Muscle of leg (tissue), 11 donors: Measurements from ENCODE around the gene MRTFA. TPM values are rescaled to one million over a fixed set of nuclear protein-coding genes. Genes with fewer than 3 reads are reported as not detected.
A peak's percentile ranks its signal among the peaks of the same experiment; 100 is the strongest.

Experiments
- DNase-seq: peaks from one replicate; pipeline ENCODE4 v3.0.0; 2013
- H3K27ac ChIP-seq: one replicate; pipeline ENCODE4 v1.5.1; 2013; ENCODE audit warnings: mild to moderate bottlenecking, low read length, control low read depth
- H3K27me3 ChIP-seq: one replicate; pipeline ENCODE4 v1.6.1; 2013; ENCODE audit warnings: low read length; ENCODE audit not compliant: control insufficient read depth, insufficient read depth
- H3K36me3 ChIP-seq: one replicate; pipeline ENCODE4 v1.6.1; 2013; ENCODE audit warnings: low read length; ENCODE audit not compliant: control insufficient read depth, insufficient read depth
- H3K4me1 ChIP-seq: one replicate; pipeline ENCODE4 v1.6.1; 2013; ENCODE audit warnings: low read length; ENCODE audit not compliant: control insufficient read depth, insufficient read depth
- H3K4me3 ChIP-seq: one replicate; pipeline ENCODE4 v1.5.1; 2013; ENCODE audit warnings: low read length, control low read depth
- H3K9me3 ChIP-seq: replicated peaks from 2 replicates; pipeline ENCODE4 v1.6.1; 2013; ENCODE audit warnings: low read depth, low read length; ENCODE audit not compliant: control insufficient read depth
- WGBS: methylation state at CpG from one replicate; pipeline ENCODE4 v1.1.5; 2013; ENCODE audit warnings: missing lambda C conversion rate; ENCODE audit not compliant: insufficient coverage; 5-methylcytosine and 5-hydroxymethylcytosine counted together
- polyA plus RNA-seq, 8 donors: library from polyadenylated mRNA; unstranded; fragments of 120-200 nt; gene quantifications; one replicate each; pipeline versions ENCODE4 v1.2.1 to v1.2.3, GENCODE V29; 2013; ENCODE audit warnings: inconsistent platforms in 1 of 8, low replicate concordance in 1 of 8; ENCODE audit not compliant: insufficient read length in 8 of 8, insufficient read depth in 1 of 8
- total RNA-seq: library from RNA; stranded (reverse); fragments of 120-200 nt; gene quantifications from one replicate; pipeline ENCODE4 v1.2.4, GENCODE V29; 2013

The MRTFA gene
- total and polyA plus RNA-seq, 9 donors, result 19.0 to 35.7 (median 29.5) TPM

- Histone ChIP-seq H3K27ac (no peak overlapping the region), H3K27me3 (no peaks in the 10 kb centered on the region), H3K4me3 (no peak overlapping the region), H3K4me1 (peaks cover 19% of the 10 kb centered on the region), H3K9me3 (no peaks in the 10 kb centered on the region), H3K36me3 (peaks cover 74% of the 10 kb centered on the region)
- DNase-seq, result no peak
- 76% methylated on average over 7 of the region's 7 CpGs for WGBS
Measured at GRCh38 chr22:40403651-40404050, 232.9 kb downstream of the MRTFA start.

DNA sequence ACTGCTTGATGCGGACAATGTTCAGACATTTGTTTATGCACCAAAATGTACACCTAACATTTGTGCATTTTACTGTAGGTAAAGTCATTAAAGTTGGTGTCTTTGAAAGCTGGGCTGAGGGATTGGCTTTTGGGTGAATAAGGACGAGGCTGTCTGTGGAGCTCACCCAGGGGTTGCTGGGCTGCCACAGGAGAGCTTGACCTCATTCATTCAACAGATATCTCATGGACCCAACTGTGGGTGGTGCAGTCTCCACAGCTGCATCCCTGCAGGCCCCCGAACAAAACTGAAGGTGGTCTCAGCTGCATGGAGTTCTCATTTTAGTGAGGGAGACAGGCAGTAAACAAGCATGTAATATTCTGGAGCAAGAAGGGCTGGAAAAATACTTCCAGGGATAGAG lies 233.4 kb downstream of the MRTFA start:
- Histone ChIP-seq H3K27ac (no peak overlapping the region), H3K27me3 (no peaks in the 10 kb centered on the region), H3K9me3 (no peaks in the 10 kb centered on the region), H3K4me3 (no peak overlapping the region), H3K36me3 (peaks cover 69% of the 10 kb centered on the region), H3K4me1 (peaks cover 21% of the 10 kb centered on the region)
- no peak for DNase-seq
- 33% methylated on average over 1 of the region's 3 CpGs for WGBS

DNA sequence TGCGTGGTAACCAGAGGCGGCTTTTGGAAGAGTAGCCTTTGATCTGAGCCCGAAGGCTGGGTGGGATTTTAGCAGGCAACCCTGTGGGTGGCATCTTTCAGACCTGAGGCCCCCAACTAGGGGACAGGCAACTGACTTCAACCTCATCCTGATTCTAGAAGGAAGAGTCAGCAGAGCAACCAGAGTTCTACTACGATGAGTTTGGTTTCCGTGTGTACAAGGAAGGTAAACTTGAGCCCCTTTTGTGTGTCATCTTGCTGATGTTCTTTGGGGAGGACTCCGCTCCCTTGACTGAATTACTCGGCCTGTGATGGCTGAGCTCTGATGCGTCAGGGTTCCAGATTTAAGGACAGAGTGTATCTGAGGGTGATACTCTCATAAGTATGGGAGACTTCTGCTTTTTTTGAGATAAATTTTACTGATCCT lies 234.5 kb downstream of the MRTFA start:
- no peaks in the 10 kb centered on the region for H3K27me3 ChIP-seq
- peaks cover 57% of the 10 kb centered on the region for H3K36me3 ChIP-seq
- no peaks in the 10 kb centered on the region for H3K9me3 ChIP-seq
- WGBS, result no CpG with 5 or more reads among the region's 8 CpGs
- peaks cover 28% of the 10 kb centered on the region for H3K4me1 ChIP-seq
- no peak overlapping the region for H3K4me3 ChIP-seq
- no peak overlapping the region for H3K27ac ChIP-seq
- DNase-seq, result no peak

DNA sequence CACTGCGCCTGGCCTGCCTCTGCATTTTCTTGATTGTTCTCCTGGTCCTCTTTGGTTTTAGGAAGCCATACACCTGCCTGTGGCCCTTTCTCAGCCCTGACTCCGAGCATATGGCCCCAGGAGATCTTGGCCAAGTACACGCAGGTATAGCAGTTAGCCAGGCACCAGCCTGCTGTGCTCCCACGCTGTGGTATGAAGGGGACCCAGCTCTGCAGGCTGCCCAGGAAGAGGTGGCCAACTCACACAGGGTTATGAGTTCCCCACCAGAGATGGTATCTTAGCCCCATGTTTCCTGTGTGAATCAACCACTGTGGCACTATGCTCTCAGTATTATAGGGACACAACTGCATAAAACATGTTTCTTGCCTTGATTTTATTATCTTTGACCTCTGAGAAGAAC lies 235.0 kb downstream of the MRTFA start:
- Histone ChIP-seq H3K4me1 (peaks cover 32% of the 10 kb centered on the region), H3K27ac (no peak overlapping the region), H3K9me3 (no peaks in the 10 kb centered on the region), H3K4me3 (no peak overlapping the region), H3K27me3 (no peaks in the 10 kb centered on the region), H3K36me3 (peaks cover 53% of the 10 kb centered on the region)
- 96% methylated on average over 4 of the region's 4 CpGs for WGBS
- no peak for DNase-seq

- Histone ChIP-seq H3K4me1 (peaks cover 32% of the 10 kb centered on the region), H3K36me3 (peaks cover 41% of the 10 kb centered on the region), H3K9me3 (no peaks in the 10 kb centered on the region), H3K27ac (peak overlapping the region; percentile 4), H3K27me3 (no peaks in the 10 kb centered on the region), H3K4me3 (no peak overlapping the region)
- WGBS, result 95% methylated on average over 11 of the region's 15 CpGs
- DNase-seq, result peak; percentile 19
Measured at GRCh38 chr22:40400159-40400558, 236.4 kb downstream of the MRTFA start.

- H3K27ac ChIP-seq, result peak overlapping the region; percentile 4
- peak; percentile 20 for DNase-seq
- H3K27me3 ChIP-seq, result no peaks in the 10 kb centered on the region
- WGBS, result 89% methylated on average over 1 of the region's 2 CpGs
- H3K9me3 ChIP-seq, result no peaks in the 10 kb centered on the region
- peaks cover 36% of the 10 kb centered on the region for H3K36me3 ChIP-seq
- H3K4me3 ChIP-seq, result no peak overlapping the region
- H3K4me1 ChIP-seq, result peaks cover 29% of the 10 kb centered on the region
Measured at GRCh38 chr22:40399621-40400020, 236.9 kb downstream of the MRTFA start.

- peak overlapping the region; percentile 79 for H3K27ac ChIP-seq
- H3K4me1 ChIP-seq, result peaks cover 32% of the 10 kb centered on the region
- H3K4me3 ChIP-seq, result no peak overlapping the region
- WGBS, result 20% methylated on average over 1 of the region's 1 CpG
- no peak for DNase-seq
- H3K36me3 ChIP-seq, result peaks cover 17% of the 10 kb centered on the region
- H3K27me3 ChIP-seq, result no peaks in the 10 kb centered on the region
- no peaks in the 10 kb centered on the region for H3K9me3 ChIP-seq
Measured at GRCh38 chr22:40397396-40397795, 239.1 kb downstream of the MRTFA start.

- WGBS, result no CpG with 5 or more reads among the region's 4 CpGs
- peak; percentile 72 for DNase-seq
- H3K4me3 ChIP-seq, result no peak overlapping the region
- H3K4me1 ChIP-seq, result peaks cover 32% of the 10 kb centered on the region
- no peaks in the 10 kb centered on the region for H3K27me3 ChIP-seq
- H3K27ac ChIP-seq, result peak overlapping the region; percentile 79
- H3K36me3 ChIP-seq, result peaks cover 13% of the 10 kb centered on the region
- H3K9me3 ChIP-seq, result no peaks in the 10 kb centered on the region
Measured at GRCh38 chr22:40396882-40397281, 239.6 kb downstream of the MRTFA start.

DNA sequence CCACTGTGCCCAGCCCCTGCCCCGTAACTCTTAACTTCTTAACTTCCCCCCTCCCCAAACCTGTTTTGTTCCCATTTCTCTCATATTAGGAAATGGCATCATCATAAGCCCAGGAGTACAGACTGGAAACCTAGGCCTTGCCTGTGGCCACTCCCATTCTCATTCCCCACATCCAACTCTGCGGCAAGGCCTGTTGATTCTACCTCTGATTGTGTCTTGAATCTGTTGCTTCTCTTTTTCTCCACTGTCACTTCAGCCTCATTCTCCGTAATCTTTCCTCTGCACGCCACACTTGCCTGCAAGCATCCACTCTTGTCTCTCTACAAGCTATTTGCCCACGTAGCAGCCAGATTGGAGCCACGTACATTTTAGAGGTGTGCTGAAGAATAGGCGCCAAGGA lies 240.9 kb downstream of the MRTFA start:
- Histone ChIP-seq H3K27me3 (no peaks in the 10 kb centered on the region), H3K9me3 (no peaks in the 10 kb centered on the region), H3K36me3 (peaks cover 4% of the 10 kb centered on the region), H3K27ac (no peak overlapping the region), H3K4me3 (no peak overlapping the region), H3K4me1 (peaks cover 28% of the 10 kb centered on the region)
- 79% methylated on average over 4 of the region's 7 CpGs for WGBS
- no peak for DNase-seq

GRCh38 chr22:40394607-40395006 lies 241.9 kb downstream of the MRTFA start:
- Histone ChIP-seq H3K27me3 (no peaks in the 10 kb centered on the region), H3K27ac (no peak overlapping the region), H3K4me3 (no peak overlapping the region), H3K4me1 (peaks cover 21% of the 10 kb centered on the region), H3K36me3 (peaks cover 2% of the 10 kb centered on the region), H3K9me3 (no peaks in the 10 kb centered on the region)
- 60% methylated on average over 1 of the region's 3 CpGs for WGBS
- no peak for DNase-seq

GRCh38 chr22:40392618-40393017 lies 243.9 kb downstream of the MRTFA start:
- Histone ChIP-seq H3K4me1 (peaks cover 14% of the 10 kb centered on the region), H3K27ac (no peak overlapping the region), H3K36me3 (peaks cover 2% of the 10 kb centered on the region), H3K4me3 (no peak overlapping the region), H3K27me3 (no peaks in the 10 kb centered on the region), H3K9me3 (no peaks in the 10 kb centered on the region)
- DNase-seq, result no peak
- WGBS, result 83% methylated on average over 1 of the region's 2 CpGs
